ENCODE data around the gene RAB17. TPM values are rescaled to one million over a fixed set of nuclear protein-coding genes. Genes with fewer than 3 reads are reported as not detected.

The RAB17 gene
- total and polyA plus RNA-seq, 10 donors, result 0.24 to 2.2 (median 0.67) TPM; not detected in 3

DNA sequence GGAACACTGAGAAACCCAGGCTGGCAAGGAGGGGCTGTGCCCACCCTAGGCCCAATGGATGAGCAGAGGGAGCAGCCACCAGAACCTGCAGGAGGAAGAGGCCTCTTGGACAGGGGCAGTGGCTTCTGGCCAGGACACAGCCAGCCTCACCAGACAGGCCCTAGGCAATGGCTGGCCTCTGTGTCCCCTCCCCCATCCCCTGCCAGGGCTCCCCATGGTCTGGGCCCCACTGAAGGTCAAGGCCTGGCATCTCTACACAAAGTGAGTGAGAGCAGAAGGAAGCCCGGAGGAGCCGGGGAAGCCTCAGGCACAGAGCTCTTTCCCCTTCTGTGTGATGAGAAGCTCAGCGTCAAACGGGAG lies 17.8 kb downstream of the RAB17 start:
- H3K4me1 ChIP-seq, result peaks cover 0 to 10% (median 7%) of the 10 kb centered on the region in 6 donors
- peaks cover 0 to 41% (median 5%) of the 10 kb centered on the region in 7 donors for H3K27me3 ChIP-seq (replicated peaks in 1 of 7)
- H3K9me3 ChIP-seq, result no peaks in the 10 kb centered on the region
- H3K4me3 ChIP-seq, result no peak overlapping the region
- DNase-seq, result peak; percentile 51
- 76 to 92% (median 83%) methylated on average over 4 of the region's 4 CpGs for WGBS, 5 donors
- no peak overlapping the region for H3K27ac ChIP-seq
- intact Hi-C loops (cut with DNase I; ENCODE audit: low total_unique reads), result loop anchor here (2.0 to 10.0 kb wide), 2 partner anchors 60 to 418 kb away; no protein-coding TSS in a partner anchor
- TF ChIP-seq POLR2AphosphoS5 (IDR thresholded peaks at IDR 0.05), result no peak
- no peak for TF ChIP-seq POLR2A (IDR thresholded peaks at IDR 0.05)
- TF ChIP-seq, protein P1, sequence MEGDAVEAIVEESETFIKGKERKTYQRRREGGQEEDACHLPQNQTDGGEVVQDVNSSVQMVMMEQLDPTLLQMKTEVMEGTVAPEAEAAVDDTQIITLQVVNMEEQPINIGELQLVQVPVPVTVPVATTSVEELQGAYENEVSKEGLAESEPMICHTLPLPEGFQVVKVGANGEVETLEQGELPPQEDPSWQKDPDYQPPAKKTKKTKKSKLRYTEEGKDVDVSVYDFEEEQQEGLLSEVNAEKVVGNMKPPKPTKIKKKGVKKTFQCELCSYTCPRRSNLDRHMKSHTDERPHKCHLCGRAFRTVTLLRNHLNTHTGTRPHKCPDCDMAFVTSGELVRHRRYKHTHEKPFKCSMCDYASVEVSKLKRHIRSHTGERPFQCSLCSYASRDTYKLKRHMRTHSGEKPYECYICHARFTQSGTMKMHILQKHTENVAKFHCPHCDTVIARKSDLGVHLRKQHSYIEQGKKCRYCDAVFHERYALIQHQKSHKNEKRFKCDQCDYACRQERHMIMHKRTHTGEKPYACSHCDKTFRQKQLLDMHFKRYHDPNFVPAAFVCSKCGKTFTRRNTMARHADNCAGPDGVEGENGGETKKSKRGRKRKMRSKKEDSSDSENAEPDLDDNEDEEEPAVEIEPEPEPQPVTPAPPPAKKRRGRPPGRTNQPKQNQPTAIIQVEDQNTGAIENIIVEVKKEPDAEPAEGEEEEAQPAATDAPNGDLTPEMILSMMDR (IDR thresholded peaks at IDR 0.05 in 8 of 11, conservative IDR thresholded peaks at IDR 0.05 in 3 of 11), result no peak
- no peaks in the 10 kb centered on the region for H3K36me3 ChIP-seq

- TF ChIP-seq POLR2AphosphoS5 (IDR thresholded peaks at IDR 0.05) (peak in 2 of 3 donors; percentile 48 to 71), POLR2A (IDR thresholded peaks at IDR 0.05) (no peak)
- TF ChIP-seq, protein P1 (IDR thresholded peaks at IDR 0.05 in 8 of 11, conservative IDR thresholded peaks at IDR 0.05 in 3 of 11), result peak; percentile 74 to 97 (median 95)
- WGBS, 5 donors, result 17 to 25% (median 20%) methylated on average over 23 to 24 of the region's 24 CpGs
- intact Hi-C loops (cut with DNase I; ENCODE audit: low total_unique reads), result loop anchor here (2.0 to 10.0 kb wide), 2 partner anchors 59 to 417 kb away; no protein-coding TSS in a partner anchor
These were observed 18.4 kb downstream of the RAB17 start for GRCh38 chr2:237572021-237572741.

GRCh38 chr2:237571551-237571950 lies 19.0 kb downstream of the RAB17 start:
- H3K36me3 ChIP-seq, result no peaks in the 10 kb centered on the region
- peak; percentile 64 for DNase-seq
- H3K4me1 ChIP-seq, result peaks cover 0 to 10% (median 7%) of the 10 kb centered on the region in 6 donors
- no peak overlapping the region for H3K4me3 ChIP-seq
- intact Hi-C loops (cut with DNase I; ENCODE audit: low total_unique reads), result loop anchor here (10.0 kb wide), 1 partner anchor 417 kb away; no protein-coding TSS in a partner anchor
- WGBS, 5 donors, result 82 to 96% (median 93%) methylated on average over 7 of the region's 7 CpGs
- no peaks in the 10 kb centered on the region for H3K9me3 ChIP-seq
- TF ChIP-seq, protein P1 (IDR thresholded peaks at IDR 0.05 in 8 of 11, conservative IDR thresholded peaks at IDR 0.05 in 3 of 11), result no peak
- no peak for TF ChIP-seq POLR2A (IDR thresholded peaks at IDR 0.05)
- TF ChIP-seq POLR2AphosphoS5 (IDR thresholded peaks at IDR 0.05), result no peak
- peaks cover 0 to 44% (median 5%) of the 10 kb centered on the region in 7 donors for H3K27me3 ChIP-seq (replicated peaks in 1 of 7)
- H3K27ac ChIP-seq, result no peak overlapping the region

More at GRCh38 chr2:237572021-237572741, 18.4 kb downstream of the RAB17 start:
- Histone ChIP-seq H3K36me3 (no peaks in the 10 kb centered on the region), H3K4me1 (peaks cover 0 to 10% (median 7%) of the 10 kb centered on the region in 6 donors), H3K27me3 (replicated peaks in 1 of 7) (peaks cover 0 to 41% (median 5%) of the 10 kb centered on the region in 7 donors), H3K27ac (no peak overlapping the region), H3K9me3 (no peaks in the 10 kb centered on the region), H3K4me3 (no peak overlapping the region)
- peak; percentile 96 for DNase-seq

DNA sequence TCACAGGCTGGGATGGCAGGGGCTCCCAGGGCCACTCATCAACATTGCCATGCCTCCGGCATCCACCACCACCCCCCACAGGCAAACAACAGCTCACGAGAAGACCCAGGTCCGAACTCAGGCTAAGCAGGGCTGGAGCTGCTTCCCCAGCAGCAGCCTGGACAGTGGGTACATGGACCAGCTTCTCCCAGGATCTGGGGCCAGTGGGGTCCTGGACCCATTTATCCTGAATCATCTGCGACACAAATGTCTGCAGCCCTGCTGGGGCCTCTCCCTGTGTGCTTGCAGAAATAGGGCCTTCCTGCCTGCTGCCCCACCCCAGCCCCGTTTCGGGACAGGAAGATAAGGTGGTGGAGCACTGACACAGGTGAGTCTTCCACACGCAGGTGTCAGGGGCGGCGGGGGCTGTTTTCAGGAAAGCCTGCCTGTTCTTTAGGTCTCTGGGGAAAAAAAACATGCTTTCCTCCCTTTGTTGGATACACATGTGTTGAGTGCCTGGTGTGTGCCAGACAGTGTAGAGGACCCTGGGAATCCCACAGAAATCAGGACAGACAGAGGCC lies 19.7 kb downstream of the RAB17 start:
- Histone ChIP-seq H3K4me1 (peaks cover 0 to 10% (median 7%) of the 10 kb centered on the region in 6 donors), H3K36me3 (no peaks in the 10 kb centered on the region), H3K27ac (no peak overlapping the region), H3K4me3 (no peak overlapping the region), H3K27me3 (replicated peaks in 1 of 7) (peaks cover 0 to 43% (median 5%) of the 10 kb centered on the region in 7 donors), H3K9me3 (no peaks in the 10 kb centered on the region)
- DNase-seq, result peak; percentile 66
- no peak for TF ChIP-seq POLR2AphosphoS5 (IDR thresholded peaks at IDR 0.05)
- 82 to 89% (median 85%) methylated on average over 3 to 9 of the region's 9 CpGs for WGBS, 5 donors
- intact Hi-C loops (cut with DNase I; ENCODE audit: low total_unique reads), result loop anchor here (10.0 kb wide), 1 partner anchor 416 kb away; no protein-coding TSS in a partner anchor

Data from spleen (tissue), 11 donors.